Stimulated activated effector memory CD8-positive, alpha-beta T cell treated with anti-CD3 and anti-CD28 coated beads, Interleukin-12 subunit alpha, Interleukin-12 subunit beta, amount 100 ng/mL, for 72 hours (primary cell): Measurements from ENCODE around the gene NME3.

Source experiments
- ATAC-seq: fragments of 150-1000 bp; cut with Tn5 transposase; 2 replicates; pipeline ENCODE4 v1.10.0; 2021
- DNase-seq, 2 donors: peaks; one replicate each; pipeline ENCODE4 v3.0.0; 2021 to 2022; ENCODE audit warnings: low spot score in 2 of 2
- H3K27ac Mint-ChIP-seq: one replicate; pipeline ENCODE4 v1.8.0; 2022; ENCODE audit warnings: mild to moderate bottlenecking, mixed read lengths
- H3K36me3 Mint-ChIP-seq: one replicate; pipeline ENCODE4 v1.8.0; 2022; ENCODE audit warnings: mild to moderate bottlenecking, mixed read lengths
- H3K4me1 Mint-ChIP-seq: one replicate; pipeline ENCODE4 v1.8.0; 2022; ENCODE audit warnings: mixed read lengths
- H3K4me3 Mint-ChIP-seq: one replicate; pipeline ENCODE4 v1.8.0; 2022; ENCODE audit warnings: mild to moderate bottlenecking, mixed read lengths
- H3K9me3 Mint-ChIP-seq: one replicate; pipeline ENCODE4 v1.8.0; 2022; ENCODE audit warnings: mixed read lengths

The NME3 gene

GRCh38 chr16:1778200-1779179 is 7.1 kb upstream of the NME3 start:
- peaks cover 17% of the 10 kb centered on the region for H3K4me1 Mint-ChIP-seq
- DNase-seq, result no peak
- H3K36me3 Mint-ChIP-seq, result peaks cover 41% of the 10 kb centered on the region
- peak overlapping the region; percentile 23 for H3K27ac Mint-ChIP-seq
- no peak overlapping the region for H3K4me3 Mint-ChIP-seq
- no peaks in the 10 kb centered on the region for H3K9me3 Mint-ChIP-seq
- ATAC-seq, result no peak

- ATAC-seq (no peak), DNase-seq (no peak)
- Mint-ChIP-seq H3K4me3 (no peak overlapping the region), H3K36me3 (peaks cover 45% of the 10 kb centered on the region), H3K4me1 (peaks cover 17% of the 10 kb centered on the region), H3K9me3 (no peaks in the 10 kb centered on the region), H3K27ac (no peak overlapping the region)
These were observed 6.2 kb upstream of the NME3 start for GRCh38 chr16:1777375-1778199.

GRCh38 chr16:1776991-1777374 is 5.6 kb upstream of the NME3 start:
- Mint-ChIP-seq H3K27ac (no peak overlapping the region), H3K36me3 (peaks cover 45% of the 10 kb centered on the region), H3K9me3 (no peaks in the 10 kb centered on the region), H3K4me3 (no peak overlapping the region), H3K4me1 (peaks cover 21% of the 10 kb centered on the region)
- ATAC-seq (no peak), DNase-seq (no peak)

- DNase-seq (no peak), ATAC-seq (no peak)
- Mint-ChIP-seq H3K4me3 (no peak overlapping the region), H3K36me3 (peaks cover 45% of the 10 kb centered on the region), H3K4me1 (peaks cover 22% of the 10 kb centered on the region), H3K27ac (no peak overlapping the region), H3K9me3 (no peaks in the 10 kb centered on the region)
These were observed 5.3 kb upstream of the NME3 start for GRCh38 chr16:1776672-1776955.

- H3K27ac Mint-ChIP-seq, result no peak overlapping the region
- H3K4me1 Mint-ChIP-seq, result peaks cover 16% of the 10 kb centered on the region
- ATAC-seq, result no peak
- DNase-seq, result no peak
- H3K4me3 Mint-ChIP-seq, result peak overlapping the region; percentile 96
- H3K9me3 Mint-ChIP-seq, result no peaks in the 10 kb centered on the region
- peaks cover 41% of the 10 kb centered on the region for H3K36me3 Mint-ChIP-seq
These were observed 4.7 kb upstream of the NME3 start for GRCh38 chr16:1775846-1776671.

- ATAC-seq, result no peak
- H3K4me1 Mint-ChIP-seq, result peaks cover 18% of the 10 kb centered on the region
- H3K27ac Mint-ChIP-seq, result peak overlapping the region; percentile 43
- peaks cover 40% of the 10 kb centered on the region for H3K36me3 Mint-ChIP-seq
- DNase-seq, result no peak
- H3K4me3 Mint-ChIP-seq, result peak overlapping the region; percentile 96
- H3K9me3 Mint-ChIP-seq, result no peaks in the 10 kb centered on the region
These were observed 3.9 kb upstream of the NME3 start for GRCh38 chr16:1775006-1775845.

GRCh38 chr16:1774448-1774780 is 3.1 kb upstream of the NME3 start:
- ATAC-seq, result no peak
- peaks cover 46% of the 10 kb centered on the region for H3K36me3 Mint-ChIP-seq
- DNase-seq, result no peak
- H3K27ac Mint-ChIP-seq, result no peak overlapping the region
- H3K4me1 Mint-ChIP-seq, result peaks cover 21% of the 10 kb centered on the region
- H3K4me3 Mint-ChIP-seq, result peak overlapping the region; percentile 96
- H3K9me3 Mint-ChIP-seq, result no peaks in the 10 kb centered on the region

GRCh38 chr16:1773703-1774447 is 2.5 kb upstream of the NME3 start:
- H3K36me3 Mint-ChIP-seq, result peaks cover 47% of the 10 kb centered on the region

GRCh38 chr16:1772908-1773702 is 1.8 kb upstream of the NME3 start, which contains the start of gene MRPS34:
MRPS34 (minus strand) TSS chr16:1773134; CDS start chr16:1773119, 15 bp downstream.
- Mint-ChIP-seq H3K4me1 (peaks cover 15% of the 10 kb centered on the region), H3K36me3 (peaks cover 52% of the 10 kb centered on the region), H3K4me3 (peak within 1 kb of the TSS; percentile 96), H3K9me3 (no peaks in the 10 kb centered on the region), H3K27ac (peak within 1 kb of the TSS; percentile 93)
- DNase-seq (peak; percentile 79 to 89), ATAC-seq (peak; percentile 75)

More at GRCh38 chr16:1773703-1774447, 2.5 kb upstream of the NME3 start:
- peaks cover 16% of the 10 kb centered on the region for H3K4me1 Mint-ChIP-seq
- peak overlapping the region; percentile 96 for H3K4me3 Mint-ChIP-seq
- ATAC-seq, result peak; percentile 4
- no peaks in the 10 kb centered on the region for H3K9me3 Mint-ChIP-seq
- peak overlapping the region; percentile 93 for H3K27ac Mint-ChIP-seq
- no peak for DNase-seq

- Mint-ChIP-seq H3K27ac (peak within 1 kb of the TSS; percentile 93), H3K4me1 (peaks cover 15% of the 10 kb centered on the region), H3K4me3 (peak within 1 kb of the TSS; percentile 96), H3K9me3 (no peaks in the 10 kb centered on the region), H3K36me3 (peaks cover 59% of the 10 kb centered on the region)
- peak; percentile 39 for ATAC-seq
- DNase-seq, result peak in 1 of 2 donors; percentile 73
These were observed 1.1 kb upstream of the NME3 start, which contains the start of gene EME2 for GRCh38 chr16:1772362-1772907. EME2 (plus strand) TSS chr16:1772810; CDS start chr16:1773228, 418 bp downstream.

- Mint-ChIP-seq H3K4me3 (peak overlapping the region; percentile 96), H3K27ac (peak overlapping the region; percentile 93), H3K36me3 (peaks cover 59% of the 10 kb centered on the region), H3K9me3 (no peaks in the 10 kb centered on the region), H3K4me1 (peaks cover 15% of the 10 kb centered on the region)
- DNase-seq (peak in 1 of 2 donors; percentile 73), ATAC-seq (no peak)
These were observed 570 bp upstream of the NME3 start for GRCh38 chr16:1771864-1772361.

GRCh38 chr16:1770328-1771187 is 785 bp downstream of the NME3 start:
- ATAC-seq (peak; percentile 22), DNase-seq (no peak)
- peak overlapping the region; percentile 76 for H3K27ac Mint-ChIP-seq
- peak overlapping the region; percentile 96 for H3K4me3 Mint-ChIP-seq
- H3K4me1 Mint-ChIP-seq, result peaks cover 15% of the 10 kb centered on the region
- H3K36me3 Mint-ChIP-seq, result peaks cover 52% of the 10 kb centered on the region
- H3K9me3 Mint-ChIP-seq, result no peaks in the 10 kb centered on the region
